Measurements from ENCODE around the gene MAP1LC3B2.

MAP1LC3B2 gene

DNA sequence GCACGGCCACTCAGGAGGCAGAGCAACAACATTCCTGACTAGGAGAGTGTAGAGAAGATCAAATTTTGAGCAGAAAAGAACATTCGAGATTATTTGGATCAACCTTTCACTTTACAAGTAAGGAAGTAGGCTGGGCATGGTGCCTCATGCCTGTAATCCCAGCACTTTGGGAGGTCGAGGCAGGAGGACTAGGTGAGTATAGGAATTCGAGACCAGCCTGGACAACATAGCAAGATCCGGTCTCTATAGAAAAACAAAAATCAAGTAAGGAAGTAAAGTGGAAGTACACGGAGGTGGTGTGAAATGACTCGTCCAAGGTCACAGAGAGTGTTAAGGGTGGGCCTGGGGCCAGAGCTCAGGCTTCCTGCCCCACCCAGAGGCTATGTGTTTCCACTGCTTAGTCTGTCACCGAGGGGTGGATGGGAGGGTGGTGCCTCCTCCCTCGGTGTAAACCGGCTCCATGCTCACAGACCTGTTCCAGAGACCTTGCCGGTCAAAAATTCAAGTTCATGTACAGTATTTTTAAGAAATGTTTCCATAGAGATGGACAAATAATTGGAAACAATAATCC, 51.9 kb downstream of the MAP1LC3B2 start:
- in situ Hi-C loops (cut with MboI; ENCODE audit: low sequenced_read_pairs): no loop called here

- in situ Hi-C loops (cut with MboI; ENCODE audit: low sequenced_read_pairs): no loop called here
Observed at GRCh38 chr12:116612436-116612835, 53.3 kb downstream of the MAP1LC3B2 start.

- in situ Hi-C loops (cut with MboI; ENCODE audit: low sequenced_read_pairs): no loop called here
Observed at GRCh38 chr12:116613256-116613655, 54.1 kb downstream of the MAP1LC3B2 start.

- in situ Hi-C loops (cut with MboI; ENCODE audit: low sequenced_read_pairs): no loop called here
Observed at GRCh38 chr12:116614194-116614915, 55.2 kb downstream of the MAP1LC3B2 start.

DNA sequence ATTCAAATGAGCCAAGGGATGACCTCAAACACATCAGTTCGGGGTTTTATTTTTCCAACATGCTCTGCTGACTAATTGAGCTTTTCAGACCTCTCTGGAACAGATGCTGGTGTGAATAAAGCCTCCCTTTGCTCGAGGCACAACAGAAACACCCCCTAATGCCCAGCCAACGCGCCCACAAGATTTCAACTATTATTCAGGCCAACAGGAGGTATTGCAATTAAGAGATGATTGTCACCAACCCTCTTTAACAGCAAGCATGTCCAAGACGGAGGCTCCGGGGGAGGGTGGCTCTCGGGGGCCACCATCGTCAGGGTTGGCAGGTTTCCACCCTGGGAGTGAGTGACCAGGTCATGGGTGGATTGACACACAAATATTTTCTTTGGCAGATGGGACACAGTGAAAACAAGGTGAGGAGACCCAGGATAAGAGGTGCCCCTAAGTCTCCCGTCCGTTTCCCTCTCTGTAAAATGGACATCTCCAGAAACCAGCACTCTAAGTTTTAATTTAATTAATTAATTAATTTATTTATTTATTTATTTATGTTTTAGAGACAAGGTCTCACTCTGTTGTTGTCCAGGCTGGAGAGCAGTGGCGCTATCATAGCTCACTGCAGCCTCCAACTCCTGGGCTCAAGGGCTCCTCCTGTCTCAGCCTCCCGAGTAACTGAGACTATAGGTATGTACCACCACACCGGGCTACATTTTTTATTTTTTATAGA, 56.1 kb downstream of the MAP1LC3B2 start:
- in situ Hi-C loops (cut with MboI; ENCODE audit: low sequenced_read_pairs): no loop called here

DNA sequence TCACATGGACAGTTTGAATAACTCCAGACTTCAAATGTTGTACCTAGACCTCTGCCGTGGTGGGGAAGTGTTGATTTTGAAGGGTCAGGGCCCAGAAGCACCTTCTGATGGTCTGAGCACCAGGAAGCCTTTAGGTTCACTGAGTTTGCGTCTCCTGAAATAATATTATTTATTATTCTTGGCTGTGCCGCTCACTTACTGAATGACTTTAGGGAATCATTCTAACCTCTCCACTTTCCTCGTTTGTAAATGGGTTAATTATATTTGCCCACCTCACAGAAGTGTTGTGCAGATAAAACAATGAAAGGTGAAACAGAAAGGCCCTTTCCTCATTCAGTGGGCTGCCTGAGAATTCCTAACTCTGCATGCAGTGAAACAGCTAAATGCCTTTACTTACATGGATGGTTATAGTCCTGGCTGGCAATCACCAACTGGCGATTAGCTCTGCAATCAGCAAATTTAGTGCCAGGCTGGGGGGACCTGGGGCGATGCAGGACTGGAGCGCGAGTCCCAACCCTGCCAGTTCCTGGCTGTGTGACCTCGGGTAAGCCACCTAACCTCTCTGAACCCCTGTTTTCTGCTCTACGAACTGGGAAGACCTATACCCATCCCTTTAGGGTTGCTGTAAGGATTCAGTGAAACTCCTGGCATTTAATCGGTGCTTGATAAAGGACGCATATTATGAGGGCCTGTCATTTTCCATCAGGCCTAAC, 57.5 kb downstream of the MAP1LC3B2 start:
- in situ Hi-C loops (cut with MboI; ENCODE audit: low sequenced_read_pairs): no loop called here

GRCh38 chr12:116619246-116619645, 60.1 kb downstream of the MAP1LC3B2 start:
- in situ Hi-C loops (cut with MboI; ENCODE audit: low sequenced_read_pairs): no loop called here

DNA sequence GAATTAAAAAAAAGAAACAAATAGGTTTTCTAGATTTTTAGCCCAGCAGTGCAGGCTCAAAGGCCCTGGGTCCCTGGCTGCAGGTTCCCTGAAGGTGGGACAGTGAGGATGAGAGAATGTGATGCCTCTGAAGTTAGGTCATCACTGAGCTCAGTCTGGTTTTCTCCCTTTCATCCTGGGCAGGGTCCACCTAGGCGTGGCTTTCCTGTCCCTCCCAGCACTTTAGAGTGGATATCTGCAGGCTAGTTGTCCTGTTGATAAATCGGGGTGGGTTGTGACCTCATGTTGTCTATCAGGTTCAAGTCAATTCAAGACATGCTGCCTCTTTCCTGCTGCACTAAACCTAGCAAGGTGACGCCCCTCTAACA, 60.9 kb downstream of the MAP1LC3B2 start:
- in situ Hi-C loops (cut with MboI; ENCODE audit: low sequenced_read_pairs): no loop called here

GRCh38 chr12:116620492-116621191, 61.5 kb downstream of the MAP1LC3B2 start:
- in situ Hi-C loops (cut with MboI; ENCODE audit: low sequenced_read_pairs): no loop called here

GRCh38 chr12:116621194-116621593, 62.0 kb downstream of the MAP1LC3B2 start:
- in situ Hi-C loops (cut with MboI; ENCODE audit: low sequenced_read_pairs): no loop called here

GRCh38 chr12:116624516-116624915, 65.3 kb downstream of the MAP1LC3B2 start:
- in situ Hi-C loops (cut with MboI; ENCODE audit: low sequenced_read_pairs): no loop called here

- in situ Hi-C loops (cut with MboI; ENCODE audit: low sequenced_read_pairs): no loop called here
Observed at GRCh38 chr12:116626153-116626552, 67.0 kb downstream of the MAP1LC3B2 start.

Data from HL-60/S4 (cell line).